Measurements from ENCODE around the gene OR13A1. TPM values are rescaled to one million over a fixed set of nuclear protein-coding genes. Genes with fewer than 3 reads are reported as not detected.
"Not testable (repeated sequence)": the region's sequence is repeated elsewhere in the genome, so short reads cannot be mapped to it uniquely, and the experiment has no call there.

The OR13A1 gene
- total RNA-seq, 4 donors from 2014 or later = 0.09 to 1.5 (median 0.29) TPM

- TF ChIP-seq POLR2A (IDR thresholded peaks at IDR 0.05) (no peak), CTCF (IDR thresholded peaks at IDR 0.05) (no peak)
- H3K36me3 ChIP-seq = no peaks in the 10 kb centered on the region
- DNase-seq = no peak
- H3K27ac ChIP-seq = peak overlapping the region in 3 of 4 donors; percentile 40 to 44 (median 41)
- WGBS, 2 donors = 13 to 40% methylated on average over 1 of the region's 1 CpG
- no peak overlapping the region for H3K4me3 ChIP-seq
- H3K9me3 ChIP-seq = peaks cover 0 to 3% (median 0%) of the 10 kb centered on the region in 3 donors
- intact Hi-C loops (cut with DNase I) = no loop called here
- no peaks in the 10 kb centered on the region for H3K27me3 ChIP-seq
- peaks cover 0 to 48% (median 0%) of the 10 kb centered on the region in 3 donors for H3K4me1 ChIP-seq
These were observed 37.8 kb upstream of the OR13A1 start for GRCh38 chr10:45353186-45353585.

GRCh38 chr10:45348196-45348765 is 32.9 kb upstream of the OR13A1 start:
- H3K27ac ChIP-seq; H3K27me3 ChIP-seq; DNase-seq; intact Hi-C loops (cut with DNase I); H3K36me3 ChIP-seq; H3K4me1 ChIP-seq; H3K4me3 ChIP-seq: not testable (repeated sequence)
- 100% methylated on average over 3 of the region's 31 CpGs; no CpG with 5 or more reads in 1 of the 2 donors for WGBS, 2 donors
- peaks cover 0 to 25% (median 7%) of the 10 kb centered on the region in 3 donors for H3K9me3 ChIP-seq

GRCh38 chr10:45347464-45347863 is 32.1 kb upstream of the OR13A1 start:
- H3K27me3 ChIP-seq; H3K36me3 ChIP-seq; H3K4me1 ChIP-seq; DNase-seq; H3K27ac ChIP-seq; intact Hi-C loops (cut with DNase I); H3K4me3 ChIP-seq: not testable (repeated sequence)
- 80% methylated on average over 1 of the region's 20 CpGs; no CpG with 5 or more reads in 1 of the 2 donors for WGBS, 2 donors
- peaks cover 0 to 25% (median 7%) of the 10 kb centered on the region in 3 donors for H3K9me3 ChIP-seq

GRCh38 chr10:45346652-45347335 is 31.4 kb upstream of the OR13A1 start:
- H3K27ac ChIP-seq; DNase-seq; intact Hi-C loops (cut with DNase I); H3K4me1 ChIP-seq; H3K4me3 ChIP-seq; H3K27me3 ChIP-seq; H3K36me3 ChIP-seq: not testable (repeated sequence)
- H3K9me3 ChIP-seq = peaks cover 0 to 25% (median 7%) of the 10 kb centered on the region in 3 donors
- WGBS, 2 donors = no CpG with 5 or more reads among the region's 24 CpGs

- H3K9me3 ChIP-seq; H3K36me3 ChIP-seq; H3K4me1 ChIP-seq; intact Hi-C loops (cut with DNase I); H3K27me3 ChIP-seq; DNase-seq; H3K27ac ChIP-seq; H3K4me3 ChIP-seq: not testable (repeated sequence)
- whole genome bisulfite sequencing, 2 donors = 63 to 72% methylated on average over 3 to 4 of the region's 4 CpGs
These were observed 25.0 kb upstream of the OR13A1 start for GRCh38 chr10:45340420-45340819.

DNA sequence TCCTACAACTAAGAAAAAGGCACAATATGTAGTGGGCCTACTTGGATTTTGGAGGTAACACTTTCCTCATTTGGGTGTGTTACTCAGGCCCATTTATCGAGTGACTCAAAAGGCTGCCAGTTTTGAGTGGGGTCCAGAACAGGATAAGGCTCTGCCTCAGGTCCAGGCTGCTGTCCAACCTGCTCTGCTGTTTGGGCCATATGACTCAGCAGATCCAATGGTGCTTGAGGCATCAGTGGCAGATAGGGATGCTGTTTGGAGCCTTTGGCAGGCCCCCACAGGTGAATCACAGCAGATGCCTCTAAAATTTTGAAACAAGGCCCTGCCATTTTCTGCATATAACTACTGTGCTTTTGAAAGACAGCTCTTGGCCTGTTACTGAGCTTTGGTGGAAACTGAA is 24.5 kb upstream of the OR13A1 start:
- 33% methylated on average over 1 of the region's 1 CpG; no CpG with 5 or more reads in 1 of the 2 donors for WGBS, 2 donors
- DNase-seq = no peak
- Histone ChIP-seq H3K4me3 (no peak overlapping the region), H3K36me3 (no peaks in the 10 kb centered on the region), H3K9me3 (no peaks in the 10 kb centered on the region), H3K4me1 (peaks cover 0 to 7% (median 0%) of the 10 kb centered on the region in 3 donors), H3K27me3 (no peaks in the 10 kb centered on the region), H3K27ac (no peak overlapping the region)
- intact Hi-C loops (cut with DNase I) = no loop called here
- no peak for TF ChIP-seq POLR2A (IDR thresholded peaks at IDR 0.05)
- TF ChIP-seq CTCF (IDR thresholded peaks at IDR 0.05) = no peak

GRCh38 chr10:45331824-45332223 is 16.4 kb upstream of the OR13A1 start:
- DNase-seq; H3K9me3 ChIP-seq; H3K4me3 ChIP-seq; H3K36me3 ChIP-seq; intact Hi-C loops (cut with DNase I); H3K27me3 ChIP-seq; H3K4me1 ChIP-seq; H3K27ac ChIP-seq: not testable (repeated sequence)
- WGBS, 2 donors = 57 to 93% methylated on average over 3 of the region's 3 CpGs

- H3K9me3 ChIP-seq; H3K27ac ChIP-seq; H3K4me1 ChIP-seq; H3K4me3 ChIP-seq; DNase-seq; intact Hi-C loops (cut with DNase I); H3K27me3 ChIP-seq; H3K36me3 ChIP-seq: not testable (repeated sequence)
- WGBS, 2 donors = 78% methylated on average over 1 of the region's 1 CpG; no CpG with 5 or more reads in 1 of the 2 donors
These were observed 11.5 kb upstream of the OR13A1 start for GRCh38 chr10:45326864-45327263.

Data from esophagus squamous epithelium (tissue), 5 donors.